Activated T-cell treated with anti-CD3 and anti-CD28 coated beads, Interleukin-2, amount 50 U/mL, for 72 hours (primary cell): ENCODE results near the gene TPST1. TPM values are rescaled to one million over a fixed set of nuclear protein-coding genes. Genes with fewer than 3 reads are reported as not detected.
"Not testable (repeated sequence)": the region's sequence is repeated elsewhere in the genome, so short reads cannot be mapped to it uniquely, and the experiment has no call there.

ENCODE experiments used
- ATAC-seq, 2 donors: fragments of 150-1000 bp; cut with Tn5 transposase; replicated peaks in 1 of 2; 2 replicates each; pipeline ENCODE4 v1.10.0; 2021; ENCODE audit warnings: moderate library complexity in 2 of 2, mild to moderate bottlenecking in 1 of 2
- DNase-seq, 2 donors: peaks; one replicate each; pipeline ENCODE4 v3.0.0; 2021 to 2022; ENCODE audit warnings: mixed read lengths in 1 of 2
- H3K27ac Mint-ChIP-seq: one replicate; pipeline ENCODE4 v1.8.0; 2022; ENCODE audit warnings: mild to moderate bottlenecking, moderate library complexity, mixed read lengths
- H3K27me3 Mint-ChIP-seq: one replicate; pipeline ENCODE4 v1.8.0; 2022; ENCODE audit warnings: low read depth, mixed read lengths
- H3K36me3 Mint-ChIP-seq, 2 donors: one replicate each; pipeline ENCODE4 v1.8.0; 2022; ENCODE audit warnings: mixed read lengths in 2 of 2, mild to moderate bottlenecking in 1 of 2; ENCODE audit not compliant: insufficient read depth in 2 of 2
- H3K4me1 Mint-ChIP-seq: one replicate; pipeline ENCODE4 v1.8.0; 2022; ENCODE audit warnings: low read depth, mixed read lengths
- H3K4me3 Mint-ChIP-seq, 2 donors: one replicate each; pipeline ENCODE4 v1.8.0; 2022; ENCODE audit warnings: mild to moderate bottlenecking in 2 of 2, mixed read lengths in 2 of 2, moderate library complexity in 2 of 2
- H3K9me3 Mint-ChIP-seq, 2 donors: one replicate each; pipeline ENCODE4 v1.8.0; 2022; ENCODE audit warnings: mixed read lengths in 2 of 2
- total RNA-seq, 2 donors: library from RNA; stranded (reverse); gene quantifications; one replicate each; pipeline ENCODE4 v1.2.3, GENCODE V29; 2022

TPST1 gene
- total RNA-seq, 2 donors from 2014 or later: 2.1 to 2.3 TPM

DNA sequence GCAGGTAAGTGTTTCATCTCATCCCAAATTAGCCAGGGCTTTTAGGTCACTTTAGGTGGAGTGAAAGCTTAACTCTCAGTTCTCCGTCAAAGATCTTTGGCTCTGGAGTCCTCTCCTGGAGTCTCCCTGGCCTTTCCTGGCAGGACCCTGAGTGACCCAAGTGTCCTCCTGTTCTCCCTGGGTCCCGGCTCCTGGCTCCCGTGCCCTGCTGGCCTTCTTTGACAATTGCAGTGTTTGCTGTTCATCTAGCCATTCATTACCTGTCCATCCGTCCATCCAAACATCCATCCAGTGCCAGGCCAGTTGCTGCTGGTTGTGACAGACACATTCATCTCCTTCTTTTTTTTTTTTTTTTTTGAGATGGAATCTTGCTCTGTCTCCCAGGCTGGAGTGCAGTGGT, 6.2 kb upstream of the TPST1 start:
- ATAC-seq: no peak
- Mint-ChIP-seq H3K36me3 (no peaks in the 10 kb centered on the region), H3K27ac (no peak overlapping the region), H3K4me3 (no peak overlapping the region), H3K9me3 (no peaks in the 10 kb centered on the region), H3K27me3 (no peaks in the 10 kb centered on the region), H3K4me1 (peaks cover 9% of the 10 kb centered on the region)
- DNase-seq: no peak

DNA sequence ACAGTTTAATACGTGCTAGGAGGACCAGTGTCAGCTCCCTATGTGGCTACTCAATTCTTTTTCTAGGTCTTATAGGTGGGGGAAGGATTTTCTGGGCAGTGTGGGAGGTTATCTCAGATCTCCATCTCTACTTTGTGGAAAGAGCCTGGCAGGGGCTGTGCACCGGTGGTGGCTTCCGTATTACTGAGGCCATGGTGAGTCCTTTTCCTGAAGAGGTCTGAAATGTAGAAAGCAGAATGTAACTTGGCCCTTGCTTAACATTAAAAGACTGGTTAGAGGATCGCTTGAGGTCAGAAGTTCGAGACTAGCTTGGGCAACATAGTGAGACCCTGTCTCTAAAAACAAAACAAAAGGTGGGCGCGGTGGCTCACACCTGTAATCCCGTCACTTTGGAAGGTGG, 2.7 kb upstream of the TPST1 start:
- no peak overlapping the region for H3K27ac Mint-ChIP-seq
- no peaks in the 10 kb centered on the region for H3K9me3 Mint-ChIP-seq
- H3K27me3 Mint-ChIP-seq: no peaks in the 10 kb centered on the region
- H3K36me3 Mint-ChIP-seq: peaks cover 4 to 5% of the 10 kb centered on the region in 2 donors
- no peak for DNase-seq
- peak overlapping the region in 1 of 2 donors; percentile 8 for H3K4me3 Mint-ChIP-seq
- no peak for ATAC-seq
- peaks cover 30% of the 10 kb centered on the region for H3K4me1 Mint-ChIP-seq

GRCh38 chr7:66205741-66206090, 582 bp downstream of the TPST1 start:
- ATAC-seq (peak in 1 of 2 donors; percentile 2), DNase-seq (peak in 1 of 2 donors; percentile 18)
- peaks cover 37% of the 10 kb centered on the region for H3K4me1 Mint-ChIP-seq
- H3K9me3 Mint-ChIP-seq: no peaks in the 10 kb centered on the region
- peak overlapping the region; percentile 93 for H3K27ac Mint-ChIP-seq
- H3K4me3 Mint-ChIP-seq: peak overlapping the region; percentile 84 to 97
- H3K36me3 Mint-ChIP-seq: peaks cover 4 to 5% of the 10 kb centered on the region in 2 donors
- no peaks in the 10 kb centered on the region for H3K27me3 Mint-ChIP-seq

- Mint-ChIP-seq H3K27me3 (no peaks in the 10 kb centered on the region), H3K36me3 (peaks cover 4 to 5% of the 10 kb centered on the region in 2 donors), H3K27ac (peak overlapping the region; percentile 93), H3K9me3 (no peaks in the 10 kb centered on the region), H3K4me3 (peak overlapping the region; percentile 84 to 97), H3K4me1 (peaks cover 37% of the 10 kb centered on the region)
- DNase-seq (no peak), ATAC-seq (no peak)
These were observed 1.2 kb downstream of the TPST1 start for GRCh38 chr7:66206119-66206933.

DNA sequence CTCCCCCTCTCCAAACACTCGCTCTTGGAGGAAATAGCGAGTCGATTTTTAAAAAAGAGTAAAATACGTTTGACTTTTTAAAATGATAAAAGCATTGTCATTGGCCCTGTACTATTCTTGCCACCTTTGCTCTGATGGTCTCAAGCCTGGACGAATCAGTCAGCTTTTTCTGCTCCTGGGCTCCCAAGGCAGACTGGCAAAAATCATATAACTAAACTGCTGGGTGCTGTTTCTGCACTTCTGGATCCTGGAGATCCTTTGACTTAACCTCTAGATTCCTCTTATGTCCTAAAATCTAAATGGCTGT, 1.8 kb downstream of the TPST1 start:
- peak overlapping the region; percentile 80 to 84 for H3K4me3 Mint-ChIP-seq
- no peak overlapping the region for H3K27ac Mint-ChIP-seq
- ATAC-seq: no peak
- peaks cover 4 to 5% of the 10 kb centered on the region in 2 donors for H3K36me3 Mint-ChIP-seq
- no peaks in the 10 kb centered on the region for H3K27me3 Mint-ChIP-seq
- no peak for DNase-seq
- H3K9me3 Mint-ChIP-seq: no peaks in the 10 kb centered on the region
- H3K4me1 Mint-ChIP-seq: peaks cover 37% of the 10 kb centered on the region

- DNase-seq (no peak), ATAC-seq (no peak)
- no peaks in the 10 kb centered on the region for H3K27me3 Mint-ChIP-seq
- H3K4me1 Mint-ChIP-seq: peaks cover 33% of the 10 kb centered on the region
- peaks cover 4 to 5% of the 10 kb centered on the region in 2 donors for H3K36me3 Mint-ChIP-seq
- H3K4me3 Mint-ChIP-seq: peak overlapping the region; percentile 0 to 80
- no peak overlapping the region for H3K27ac Mint-ChIP-seq
- H3K9me3 Mint-ChIP-seq: no peaks in the 10 kb centered on the region
These were observed 2.4 kb downstream of the TPST1 start for GRCh38 chr7:66207540-66207939.

DNA sequence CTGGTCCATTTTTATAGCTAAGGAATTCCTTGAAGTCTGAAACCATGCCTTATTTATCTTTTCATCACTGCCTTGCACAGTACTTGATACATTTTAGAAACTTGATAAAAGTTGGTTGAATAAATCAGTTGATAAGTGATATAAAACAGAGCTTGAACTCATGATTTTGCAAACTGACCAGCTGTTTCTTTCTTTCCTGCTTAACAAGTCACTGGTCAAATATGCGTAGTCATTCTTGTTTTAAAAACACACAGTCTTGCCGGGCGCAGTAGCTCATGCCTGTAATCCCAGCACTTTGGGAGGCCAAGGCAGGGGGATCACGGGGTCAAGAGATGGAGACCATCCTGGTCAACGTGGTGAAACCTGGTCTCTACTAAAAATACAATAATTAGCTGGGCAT, 6.3 kb downstream of the TPST1 start:
- Mint-ChIP-seq H3K4me1 (peaks cover 30% of the 10 kb centered on the region), H3K36me3 (no peaks in the 10 kb centered on the region), H3K27ac (no peak overlapping the region), H3K27me3 (no peaks in the 10 kb centered on the region), H3K4me3 (no peak overlapping the region), H3K9me3 (no peaks in the 10 kb centered on the region)
- ATAC-seq: no peak
- no peak for DNase-seq

DNA sequence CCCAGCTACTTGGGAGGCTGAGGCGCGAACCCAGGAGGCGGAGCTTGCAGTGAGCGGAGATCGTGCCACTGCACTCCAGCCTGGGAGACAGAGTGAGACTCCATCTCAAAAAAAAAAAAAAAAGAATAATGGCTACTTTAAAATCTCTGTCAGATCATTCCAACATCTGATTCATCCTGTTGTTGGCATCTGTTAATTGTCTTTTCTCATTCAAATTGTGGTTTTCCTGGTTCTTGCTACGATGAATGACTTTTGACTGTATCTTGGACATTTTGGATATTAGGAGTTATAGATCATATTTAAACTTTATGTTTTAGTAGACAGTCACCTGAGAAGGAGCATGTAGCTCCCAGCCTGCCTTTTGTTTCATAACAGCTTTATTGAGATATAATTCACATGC, 8.5 kb downstream of the TPST1 start:
- Mint-ChIP-seq H3K4me1 (peaks cover 16% of the 10 kb centered on the region), H3K4me3 (peak overlapping the region in 1 of 2 donors; percentile 3), H3K9me3 (no peaks in the 10 kb centered on the region), H3K27ac (no peak overlapping the region), H3K27me3 (no peaks in the 10 kb centered on the region), H3K36me3 (no peaks in the 10 kb centered on the region)
- ATAC-seq: no peak
- no peak for DNase-seq

- Mint-ChIP-seq H3K36me3 (no peaks in the 10 kb centered on the region), H3K4me1 (peaks cover 16% of the 10 kb centered on the region), H3K9me3 (no peaks in the 10 kb centered on the region), H3K27me3 (no peaks in the 10 kb centered on the region), H3K27ac (no peak overlapping the region), H3K4me3 (no peak overlapping the region)
- DNase-seq (no peak), ATAC-seq (no peak)
These were observed 11.6 kb downstream of the TPST1 start for GRCh38 chr7:66216687-66217086.

DNA sequence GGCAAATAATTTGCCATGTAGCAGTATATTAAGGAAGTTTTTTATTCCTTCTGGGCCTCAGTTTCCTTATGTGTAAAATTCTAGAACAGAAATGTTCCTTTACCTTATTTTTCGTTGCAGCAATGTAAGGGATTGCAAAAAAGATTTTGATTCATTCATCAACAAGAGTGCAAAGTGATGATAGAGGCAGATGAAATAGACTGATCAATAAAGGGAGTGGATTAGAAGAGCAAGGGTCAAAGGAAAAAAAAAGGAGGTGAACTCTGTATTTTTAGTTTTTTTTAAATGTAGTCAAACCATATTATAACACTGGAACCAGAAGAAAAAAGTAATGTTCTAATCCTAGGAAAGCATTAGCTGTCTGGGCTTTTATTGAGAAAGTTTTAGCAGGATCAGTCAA, 14.7 kb downstream of the TPST1 start:
- Mint-ChIP-seq H3K27me3 (peaks cover 6% of the 10 kb centered on the region), H3K36me3 (no peaks in the 10 kb centered on the region), H3K4me3 (no peak overlapping the region), H3K9me3 (no peaks in the 10 kb centered on the region), H3K27ac (no peak overlapping the region), H3K4me1 (peaks cover 13% of the 10 kb centered on the region)
- DNase-seq: no peak
- no peak for ATAC-seq

GRCh38 chr7:66221442-66221841, 16.3 kb downstream of the TPST1 start:
- Mint-ChIP-seq H3K9me3 (no peaks in the 10 kb centered on the region), H3K4me3 (no peak overlapping the region), H3K4me1 (peaks cover 13% of the 10 kb centered on the region), H3K27me3 (peaks cover 6% of the 10 kb centered on the region), H3K36me3 (no peaks in the 10 kb centered on the region), H3K27ac (no peak overlapping the region)
- DNase-seq: no peak
- ATAC-seq: no peak

DNA sequence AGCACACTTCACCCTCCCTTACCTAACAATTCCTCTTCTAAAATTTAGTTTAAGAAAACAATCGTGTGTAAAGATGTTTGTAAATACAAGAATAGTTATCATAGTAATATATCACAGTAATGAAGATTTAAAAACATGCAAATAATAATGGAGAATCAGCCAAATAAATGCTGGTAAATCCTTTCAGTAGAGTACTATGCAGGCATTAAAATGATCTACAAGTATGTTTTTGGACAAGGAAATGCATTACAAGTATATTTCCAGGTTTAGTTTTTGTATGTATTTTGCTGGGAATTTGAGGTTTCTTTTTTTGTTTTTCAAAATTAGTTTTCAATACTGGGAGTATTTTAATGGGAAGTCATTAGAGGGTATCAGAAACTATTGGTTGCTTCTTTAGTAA, 22.7 kb downstream of the TPST1 start:
- H3K27ac Mint-ChIP-seq: no peak overlapping the region
- H3K36me3 Mint-ChIP-seq: no peaks in the 10 kb centered on the region
- H3K9me3 Mint-ChIP-seq: no peaks in the 10 kb centered on the region
- peaks cover 3% of the 10 kb centered on the region for H3K4me1 Mint-ChIP-seq
- no peak overlapping the region for H3K4me3 Mint-ChIP-seq
- H3K27me3 Mint-ChIP-seq: no peaks in the 10 kb centered on the region
- no peak for DNase-seq
- ATAC-seq: no peak

- H3K27ac Mint-ChIP-seq, ATAC-seq, DNase-seq, H3K36me3 Mint-ChIP-seq, H3K9me3 Mint-ChIP-seq, H3K4me1 Mint-ChIP-seq, H3K4me3 Mint-ChIP-seq, H3K27me3 Mint-ChIP-seq: not testable (repeated sequence)
These were observed 26.4 kb downstream of the TPST1 start for GRCh38 chr7:66231326-66232216.
